Measurements from ENCODE around the gene DYNC2LI1.

Gene DYNC2LI1

DNA sequence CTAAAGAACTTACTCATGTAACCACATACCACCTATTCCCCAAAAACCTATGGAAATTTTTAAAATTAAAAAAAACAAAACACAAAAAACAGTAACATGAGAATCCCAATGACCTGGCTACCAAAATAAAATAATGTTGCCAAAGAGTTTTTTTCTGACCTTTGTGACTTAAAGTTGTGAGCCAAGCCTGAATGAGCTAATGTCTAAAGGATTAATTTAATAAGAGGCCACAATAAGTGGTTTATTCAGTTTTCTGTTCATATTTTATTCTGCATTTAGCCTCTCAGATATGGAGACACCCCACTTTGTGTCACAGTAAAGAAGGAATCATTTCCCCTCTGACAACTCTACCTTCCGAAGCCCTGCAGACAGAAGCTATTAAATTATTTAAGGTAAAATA, 42.6 kb upstream of the DYNC2LI1 start:
- no peak for DNase-seq (ENCODE audit: low read depth)
- no peak overlapping the region for H3K4me3 ChIP-seq (replicated peaks; ENCODE audit: low read depth, low read length)
- TF ChIP-seq CTCF (IDR thresholded peaks at IDR 0.05; ENCODE audit: low read length, missing control alignments) = no peak

GRCh38 chr2:43736637-43737036, 37.2 kb upstream of the DYNC2LI1 start:
- TF ChIP-seq CTCF (IDR thresholded peaks at IDR 0.05; ENCODE audit: low read length, missing control alignments) = no peak
- no peak for DNase-seq (ENCODE audit: low read depth)
- no peak overlapping the region for H3K4me3 ChIP-seq (replicated peaks; ENCODE audit: low read depth, low read length)

DNA sequence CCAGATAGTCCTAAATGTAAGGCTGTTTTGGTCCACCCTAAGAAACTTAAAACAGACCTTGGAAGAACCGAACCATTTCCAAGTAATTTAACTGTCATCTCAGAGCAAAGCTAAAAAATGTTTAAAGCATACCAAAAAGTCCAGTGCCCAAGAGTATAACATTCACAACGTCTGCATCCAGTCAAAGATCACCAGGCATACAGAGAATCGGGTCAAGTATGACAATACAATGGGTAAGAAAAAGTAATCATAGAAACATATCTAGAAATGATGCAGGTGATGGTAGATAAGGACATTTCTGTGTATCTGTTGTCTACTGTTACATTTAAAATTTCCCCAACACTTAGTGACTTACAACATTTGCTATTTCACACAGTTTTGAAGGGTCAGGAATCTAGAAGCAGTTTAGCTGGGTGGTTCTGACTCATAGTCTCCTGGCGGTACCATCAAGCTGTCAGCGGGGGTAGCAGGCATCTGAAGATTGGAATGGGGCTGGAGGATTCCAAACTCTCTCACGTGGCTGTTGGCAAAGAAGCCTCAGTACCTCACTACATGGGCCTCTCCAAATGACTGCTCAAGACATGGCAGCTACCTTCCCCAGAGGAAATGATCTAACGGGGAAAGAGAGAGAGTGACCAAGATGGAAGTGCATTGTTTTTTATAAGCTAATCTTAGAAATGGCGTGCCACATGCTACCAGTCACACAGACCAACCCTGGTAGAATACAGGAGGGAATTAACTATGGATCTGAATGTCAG, 36.6 kb upstream of the DYNC2LI1 start:
- no peak overlapping the region for H3K4me3 ChIP-seq (replicated peaks; ENCODE audit: low read depth, low read length)
- DNase-seq (ENCODE audit: low read depth) = peak; percentile 84
- no peak for TF ChIP-seq CTCF (IDR thresholded peaks at IDR 0.05; ENCODE audit: low read length, missing control alignments)

DNA sequence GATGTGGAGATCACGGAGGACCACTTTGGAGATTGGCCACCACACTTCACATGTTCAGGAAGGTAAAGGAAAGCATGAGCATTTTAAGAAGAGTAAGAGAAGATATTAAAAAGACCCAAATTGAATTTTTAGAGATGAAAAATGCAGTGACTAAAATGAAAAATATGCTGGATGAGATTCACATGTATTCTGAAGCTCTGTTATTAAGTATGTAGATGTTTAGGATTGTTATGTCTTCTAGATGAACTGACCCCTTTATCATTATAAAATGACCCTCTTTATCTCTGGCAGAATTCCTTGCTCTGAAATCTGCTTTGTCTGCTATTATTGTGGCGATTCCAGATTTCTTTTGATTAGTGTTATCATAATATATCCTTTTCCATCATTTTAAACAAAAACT, 36.0 kb upstream of the DYNC2LI1 start:
- H3K4me3 ChIP-seq (replicated peaks; ENCODE audit: low read depth, low read length) = no peak overlapping the region
- TF ChIP-seq CTCF (IDR thresholded peaks at IDR 0.05; ENCODE audit: low read length, missing control alignments) = no peak
- no peak for DNase-seq (ENCODE audit: low read depth)

DNA sequence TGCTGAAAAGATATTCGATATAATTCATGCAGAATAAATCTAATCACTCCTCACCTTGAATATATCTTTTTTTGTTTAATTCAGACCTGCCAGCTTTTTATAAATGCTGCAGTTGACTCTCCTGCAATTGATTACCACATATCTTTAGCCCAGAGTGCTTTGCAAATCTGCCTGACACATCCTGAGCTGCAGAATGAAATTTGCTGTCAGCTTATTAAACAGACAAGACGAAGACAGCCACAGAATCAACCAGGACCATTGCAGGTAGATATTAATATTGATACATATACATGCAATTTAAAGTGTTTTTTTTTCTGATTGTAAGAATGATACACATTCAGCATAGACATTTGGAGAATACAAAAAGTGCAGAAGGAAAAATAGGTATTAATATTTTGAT, 35.6 kb upstream of the DYNC2LI1 start:
- no peak for TF ChIP-seq CTCF (IDR thresholded peaks at IDR 0.05; ENCODE audit: low read length, missing control alignments)
- H3K4me3 ChIP-seq (replicated peaks; ENCODE audit: low read depth, low read length) = no peak overlapping the region
- no peak for DNase-seq (ENCODE audit: low read depth)

- TF ChIP-seq CTCF (IDR thresholded peaks at IDR 0.05; ENCODE audit: low read length, missing control alignments) = no peak
- no peak for DNase-seq (ENCODE audit: low read depth)
- H3K4me3 ChIP-seq (replicated peaks; ENCODE audit: low read depth, low read length) = no peak overlapping the region
Observed at GRCh38 chr2:43743706-43744105, 30.1 kb upstream of the DYNC2LI1 start.

DNA sequence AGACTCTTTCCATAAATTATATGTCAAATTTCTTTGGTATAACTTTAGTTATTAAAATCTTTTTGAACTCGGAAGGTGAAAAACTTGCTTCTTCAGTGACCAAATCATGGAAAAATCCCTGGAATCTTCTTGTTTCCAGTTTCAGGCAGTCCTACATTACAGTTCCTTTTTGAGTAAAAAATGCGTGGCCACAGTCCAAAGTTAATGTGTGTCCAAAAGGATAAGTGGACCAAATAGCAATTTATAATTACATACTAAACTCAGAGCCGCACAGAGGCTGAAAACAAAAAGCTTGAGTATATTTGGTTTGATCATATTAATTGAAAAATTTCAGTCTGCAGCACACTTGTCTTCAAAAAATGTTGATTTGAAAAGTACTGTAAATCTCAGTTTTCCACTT, 28.4 kb upstream of the DYNC2LI1 start:
- no peak overlapping the region for H3K4me3 ChIP-seq (replicated peaks; ENCODE audit: low read depth, low read length)
- TF ChIP-seq CTCF (IDR thresholded peaks at IDR 0.05; ENCODE audit: low read length, missing control alignments) = no peak
- peak; percentile 58 for DNase-seq (ENCODE audit: low read depth)

Measured in fibroblast of pulmonary artery (primary cell).